IMR-90 (cell line): ENCODE measurements around the gene RAD51B. TPM values are rescaled to one million over a fixed set of nuclear protein-coding genes. Genes with fewer than 3 reads are reported as not detected.

Experiments used
- ATAC-seq: fragments of 200-7000 bp; cut with Tn5 transposase; 2 replicates; pipeline ENCODE4 v1.9.1; 2020; ENCODE audit warnings: low read depth, mild to moderate bottlenecking, moderate library complexity
- BruUV-seq: library from RNA; stranded (reverse); fragments of 400-500 nt; replicated peaks from 2 replicates; lab custom pipeline; 2021; lab: Mats Ljungman, UMichigan
- CTCF ChIA-PET: fragments of 300-600 bp; formaldehyde crosslinking; extraction: SDS; loops from one replicate; lab custom pipeline; 2021; ENCODE audit warnings: antibody characterized with exemption; lab: Yijun Ruan, JAX
- POLR2A ChIA-PET: fragments of 300-600 bp; sonication (Branson Sonifier 250); formaldehyde crosslinking; loops from one replicate; lab custom pipeline; 2022; ENCODE audit warnings: antibody characterized with exemption; ENCODE audit not compliant: unreplicated experiment; lab: Charles Lee
- DNase-seq: peaks from one replicate; pipeline ENCODE4 v3.0.0; 2013
- H2AFZ ChIP-seq: replicated peaks from 2 replicates; pipeline ENCODE3; 2013; ENCODE audit warnings: low read length, mild to moderate bottlenecking; ENCODE audit not compliant: poor library complexity
- H2AK5ac ChIP-seq: 2 replicates; pipeline ENCODE4 v1.6.1; 2013; ENCODE audit warnings: low read depth, low read length, inconsistent platforms
- H2AK9ac ChIP-seq: replicated peaks from 2 replicates; pipeline ENCODE3; 2013; ENCODE audit warnings: mild to moderate bottlenecking, low read depth, low read length, moderate library complexity; ENCODE audit not compliant: poor library complexity
- H2BK120ac ChIP-seq: 2 replicates; pipeline ENCODE4 v1.6.1; 2013; ENCODE audit warnings: low read depth, low read length, inconsistent platforms
- H2BK15ac ChIP-seq: 3 replicates; pipeline ENCODE4 v1.6.1; 2013; ENCODE audit warnings: low read depth, low read length, inconsistent platforms
- H2BK20ac ChIP-seq: 2 replicates; pipeline ENCODE4 v1.6.1; 2013; ENCODE audit warnings: low read depth, mild to moderate bottlenecking, inconsistent platforms, low read length, moderate library complexity
- H2BK5ac ChIP-seq: 2 replicates; pipeline ENCODE4 v1.6.1; 2013; ENCODE audit warnings: mild to moderate bottlenecking, low read depth, low read length, inconsistent platforms; ENCODE audit not compliant: poor library complexity, severe bottlenecking
- H3K14ac ChIP-seq: replicated peaks from 2 replicates; pipeline ENCODE4 v1.6.1; 2013; ENCODE audit warnings: low read depth, low read length, inconsistent platforms
- H3K18ac ChIP-seq: 2 replicates; pipeline ENCODE4 v1.6.1; 2013; ENCODE audit warnings: low read depth, low read length, control low read depth
- H3K23ac ChIP-seq: 2 replicates; pipeline ENCODE4 v1.6.1; 2013; ENCODE audit warnings: low read depth, low read length, inconsistent platforms
- H3K27ac ChIP-seq: 2 replicates; pipeline ENCODE4 v1.5.1; 2013; ENCODE audit warnings: mild to moderate bottlenecking, control low read depth, low read length; ENCODE audit not compliant: insufficient read depth
- H3K27me3 ChIP-seq: 2 replicates; pipeline ENCODE4 v1.6.1; 2013; ENCODE audit warnings: low read length; ENCODE audit not compliant: control insufficient read depth, insufficient read depth
- H3K36me3 ChIP-seq: 2 replicates; pipeline ENCODE4 v1.6.1; 2013; ENCODE audit warnings: low read length, mixed read lengths; ENCODE audit not compliant: control insufficient read depth, insufficient read depth
- H3K4ac ChIP-seq: 2 replicates; pipeline ENCODE4 v1.6.1; 2013; ENCODE audit warnings: low read depth, low read length, inconsistent platforms
- H3K4me1 ChIP-seq: 2 replicates; pipeline ENCODE4 v1.6.1; 2013; ENCODE audit warnings: low read length, mixed read lengths; ENCODE audit not compliant: control insufficient read depth, insufficient read depth
- H3K4me2 ChIP-seq: 2 replicates; pipeline ENCODE4 v1.6.1; 2013; ENCODE audit warnings: low read depth, mild to moderate bottlenecking, control low read depth, low read length, moderate library complexity
- H3K4me3 ChIP-seq: 2 replicates; pipeline ENCODE4 v1.5.1; 2013; ENCODE audit warnings: low read depth, mild to moderate bottlenecking, control low read depth, low read length, moderate library complexity; ENCODE audit not compliant: insufficient read depth
- H3K56ac ChIP-seq: 2 replicates; pipeline ENCODE4 v1.6.1; 2013; ENCODE audit warnings: low read length, inconsistent platforms; ENCODE audit not compliant: insufficient read depth; ENCODE audit errors: extremely low read depth
- H3K79me1 ChIP-seq, 2 experiments: 2 replicates each; pipeline ENCODE4 v1.6.1; 2013; ENCODE audit warnings: low read length in 2 of 2, inconsistent platforms in 1 of 2, low read depth in 1 of 2
- H3K9ac ChIP-seq: 2 replicates; pipeline ENCODE4 v1.6.1; 2013; ENCODE audit warnings: low read depth, low read length, control low read depth
- H3K9me1 ChIP-seq: 2 replicates; pipeline ENCODE4 v1.6.1; 2013; ENCODE audit warnings: low read length, inconsistent platforms; ENCODE audit not compliant: insufficient read depth
- H3K9me3 ChIP-seq: 2 replicates; pipeline ENCODE4 v1.6.1; 2013; ENCODE audit warnings: low read length; ENCODE audit not compliant: control insufficient read depth, insufficient read depth
- H4K20me1 ChIP-seq: 2 replicates; pipeline ENCODE4 v1.6.1; 2013; ENCODE audit warnings: low read length, inconsistent platforms; ENCODE audit not compliant: insufficient read depth
- H4K5ac ChIP-seq: 2 replicates; pipeline ENCODE4 v1.6.1; 2013; ENCODE audit warnings: mild to moderate bottlenecking, low read depth, low read length, control low read depth
- H4K8ac ChIP-seq, 2 experiments: 2 replicates each; pipeline ENCODE4 v1.6.1; 2013; ENCODE audit warnings: low read depth in 2 of 2, low read length in 2 of 2, control low read depth in 1 of 2, inconsistent platforms in 1 of 2
- H4K91ac ChIP-seq: 2 replicates; pipeline ENCODE4 v1.6.1; 2013; ENCODE audit warnings: low read depth, low read length, inconsistent platforms; ENCODE audit not compliant: insufficient read depth
- BHLHE40 ChIP-seq: fragments of 150-350 bp; IDR thresholded peaks from 2 replicates; pipeline ENCODE4 v1.6.1; 2016; ENCODE audit warnings: mild to moderate bottlenecking, low read depth, low read length
- CEBPB ChIP-seq: IDR thresholded peaks from 2 replicates; pipeline ENCODE4 v1.6.1; 2012; ENCODE audit warnings: low read depth, low read length, improper control_type of control experiment
- CHD1 ChIP-seq: IDR thresholded peaks from 2 replicates; pipeline ENCODE4 v1.6.1; 2012; ENCODE audit warnings: low read depth, low read length, improper control_type of control experiment
- ELK1 ChIP-seq: fragments of 150-350 bp; IDR thresholded peaks from 2 replicates; pipeline ENCODE4 v1.6.1; 2016; ENCODE audit warnings: low read depth, mild to moderate bottlenecking, low read length, moderate library complexity, borderline replicate concordance
- FOS ChIP-seq: fragments of 150-350 bp; IDR thresholded peaks from 2 replicates; pipeline ENCODE4 v1.6.1; 2016; ENCODE audit warnings: low read depth, low read length
- MAFK ChIP-seq: IDR thresholded peaks from 2 replicates; pipeline ENCODE4 v1.6.1; 2012; ENCODE audit warnings: low read depth, low read length, improper control_type of control experiment
- MAZ ChIP-seq: IDR thresholded peaks from 2 replicates; pipeline ENCODE4 v1.6.1; 2012; ENCODE audit warnings: low read depth, mild to moderate bottlenecking, low read length, improper control_type of control experiment, moderate library complexity, borderline replicate concordance
- MXI1 ChIP-seq: IDR thresholded peaks from 2 replicates; pipeline ENCODE4 v1.6.1; 2012; ENCODE audit warnings: low read depth, mild to moderate bottlenecking, low read length, moderate library complexity, borderline replicate concordance
- NFE2L2 ChIP-seq: fragments of 150-350 bp; IDR thresholded peaks from 2 replicates; pipeline ENCODE4 v1.6.1; 2016; ENCODE audit warnings: low read depth, mild to moderate bottlenecking, low read length
- POLR2A ChIP-seq: IDR thresholded peaks from 2 replicates; pipeline ENCODE4 v1.6.1; 2012; ENCODE audit warnings: mild to moderate bottlenecking, low read depth, low read length
- RAD21 ChIP-seq: IDR thresholded peaks from 2 replicates; pipeline ENCODE4 v1.6.1; 2012; ENCODE audit warnings: low read length, improper control_type of control experiment
- RCOR1 ChIP-seq: IDR thresholded peaks from 2 replicates; pipeline ENCODE4 v1.6.1; 2012; ENCODE audit warnings: mild to moderate bottlenecking, low read length, improper control_type of control experiment; ENCODE audit not compliant: insufficient replicate concordance
- RFX5 ChIP-seq: IDR thresholded peaks from 2 replicates; pipeline ENCODE4 v1.8.0; 2012; ENCODE audit warnings: low read depth, mild to moderate bottlenecking, low read length, moderate library complexity
- SMC3 ChIP-seq: fragments of 150-350 bp; IDR thresholded peaks from 2 replicates; pipeline ENCODE4 v1.6.1; 2016; ENCODE audit warnings: low read depth, mild to moderate bottlenecking, antibody characterized with exemption, low read length, moderate library complexity
- USF2 ChIP-seq: fragments of 150-350 bp; IDR thresholded peaks from 2 replicates; pipeline ENCODE4 v1.6.1; 2017; ENCODE audit warnings: mild to moderate bottlenecking, antibody characterized with exemption, low read length, low read depth
- WGBS, 2 experiments: methylation state at CpG; one replicate each; pipeline versions ENCODE4 v1.1.5 to v1.1.7; 2013; ENCODE audit warnings: missing lambda C conversion rate in 2 of 2; ENCODE audit not compliant: insufficient read length in 1 of 2; ENCODE audit errors: extremely low coverage in 2 of 2; 5-methylcytosine and 5-hydroxymethylcytosine counted together
- dilution Hi-C: fragments of 300-500 bp; cut with HindIII; formaldehyde crosslinking; loops from one replicate; pipeline ENCODE4 v1.14.3; 2018; ENCODE audit warnings: low sequenced_read_pairs; ENCODE audit not compliant: unreplicated experiment
- in situ Hi-C: fragments of 300-500 bp; cut with MboI; formaldehyde crosslinking; loops from 3 replicates; pipeline ENCODE4 v1.14.3; 2019; ENCODE audit warnings: low sequenced_read_pairs, inconsistent platforms, mixed read lengths
- intact Hi-C: fragments of 100-400 bp; cut with micrococcal nuclease; formaldehyde crosslinking; loops from 2 replicates; pipeline ENCODE4 v1.10.0; 2022
- polyA plus RNA-seq, 3 experiments: library from polyadenylated mRNA; depleted of rRNA; stranded (reverse); fragments of >200 nt; gene quantifications; 2 replicates each; pipeline ENCODE4 v1.2.3, GENCODE V29; 2012; ENCODE audit warnings: low replicate concordance in 1 of 3
- total RNA-seq: library from RNA; depleted of rRNA; stranded (reverse); fragments of >200 nt; gene quantifications from 2 replicates; pipeline ENCODE4 v1.2.3, GENCODE V29; 2012
- TF ChIP-seq, protein P1 (sequence below): conservative IDR thresholded peaks from 2 replicates; pipeline ENCODE4 v1.5.1; 2012; ENCODE audit warnings: mild to moderate bottlenecking, low read depth, low read length, improper control_type of control experiment

RAD51B gene
- total and polyA plus RNA-seq, 2 of the 4 experiments (the other 2 are of a cell fraction) = 5.1 to 18.8 TPM

GRCh38 chr14:68514608-68515194 is 695.1 kb downstream of the RAD51B start:
- Histone ChIP-seq H3K79me1 (no peaks in the 10 kb centered on the region), H2BK15ac (no peak overlapping the region), H4K91ac (no peak overlapping the region), H3K9me3 (no peaks in the 10 kb centered on the region), H4K20me1 (no peaks in the 10 kb centered on the region), H3K23ac (no peak overlapping the region), H2AFZ (no peak overlapping the region), H4K8ac (no peak overlapping the region), H3K18ac (no peak overlapping the region), H3K9me1 (peaks cover 15% of the 10 kb centered on the region), H3K36me3 (no peaks in the 10 kb centered on the region), H3K27ac (no peak overlapping the region), H3K9ac (no peak overlapping the region), H2BK20ac (no peak overlapping the region), H3K27me3 (no peaks in the 10 kb centered on the region), H2BK120ac (no peak overlapping the region), H3K4me2 (no peak overlapping the region), H3K4me3 (no peak overlapping the region), H3K4me1 (peaks cover 20% of the 10 kb centered on the region), H3K4ac (no peak overlapping the region), H2BK5ac (no peak overlapping the region), H2AK5ac (no peak overlapping the region), H4K5ac (no peak overlapping the region), H3K56ac (no peak overlapping the region), H2AK9ac (no peak overlapping the region), H3K14ac (no peak overlapping the region)
- CTCF ChIA-PET = no interaction called here
- in situ Hi-C loops = no loop called here
- BruUV-seq = no TSS peak
- DNase-seq (no peak), ATAC-seq (no peak)
- WGBS, 2 experiments = no CpG with 5 or more reads among the region's 4 CpGs
- no peak for TF ChIP-seq BHLHE40
- TF ChIP-seq RCOR1 = no peak
- no peak for TF ChIP-seq SMC3
- TF ChIP-seq ELK1 = no peak
- no peak for TF ChIP-seq RAD21
- TF ChIP-seq NFE2L2 = no peak
- TF ChIP-seq, protein P1, sequence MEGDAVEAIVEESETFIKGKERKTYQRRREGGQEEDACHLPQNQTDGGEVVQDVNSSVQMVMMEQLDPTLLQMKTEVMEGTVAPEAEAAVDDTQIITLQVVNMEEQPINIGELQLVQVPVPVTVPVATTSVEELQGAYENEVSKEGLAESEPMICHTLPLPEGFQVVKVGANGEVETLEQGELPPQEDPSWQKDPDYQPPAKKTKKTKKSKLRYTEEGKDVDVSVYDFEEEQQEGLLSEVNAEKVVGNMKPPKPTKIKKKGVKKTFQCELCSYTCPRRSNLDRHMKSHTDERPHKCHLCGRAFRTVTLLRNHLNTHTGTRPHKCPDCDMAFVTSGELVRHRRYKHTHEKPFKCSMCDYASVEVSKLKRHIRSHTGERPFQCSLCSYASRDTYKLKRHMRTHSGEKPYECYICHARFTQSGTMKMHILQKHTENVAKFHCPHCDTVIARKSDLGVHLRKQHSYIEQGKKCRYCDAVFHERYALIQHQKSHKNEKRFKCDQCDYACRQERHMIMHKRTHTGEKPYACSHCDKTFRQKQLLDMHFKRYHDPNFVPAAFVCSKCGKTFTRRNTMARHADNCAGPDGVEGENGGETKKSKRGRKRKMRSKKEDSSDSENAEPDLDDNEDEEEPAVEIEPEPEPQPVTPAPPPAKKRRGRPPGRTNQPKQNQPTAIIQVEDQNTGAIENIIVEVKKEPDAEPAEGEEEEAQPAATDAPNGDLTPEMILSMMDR = no peak
- no peak for TF ChIP-seq USF2
- TF ChIP-seq CHD1 = no peak
- TF ChIP-seq MXI1 = no peak
- no peak for TF ChIP-seq RFX5
- TF ChIP-seq MAZ = no peak
- no peak for TF ChIP-seq POLR2A
- no peak for TF ChIP-seq FOS
- TF ChIP-seq CEBPB = no peak
- no peak for TF ChIP-seq MAFK
- intact Hi-C loops = no loop called here
- dilution Hi-C loops = no loop called here
- POLR2A ChIA-PET = no interaction called here
